Measurements from ENCODE around the gene KIF21A.
"Not testable (repeated sequence)": the region's sequence is repeated elsewhere in the genome, so short reads cannot be mapped to it uniquely, and the experiment has no call there.

KIF21A gene

DNA sequence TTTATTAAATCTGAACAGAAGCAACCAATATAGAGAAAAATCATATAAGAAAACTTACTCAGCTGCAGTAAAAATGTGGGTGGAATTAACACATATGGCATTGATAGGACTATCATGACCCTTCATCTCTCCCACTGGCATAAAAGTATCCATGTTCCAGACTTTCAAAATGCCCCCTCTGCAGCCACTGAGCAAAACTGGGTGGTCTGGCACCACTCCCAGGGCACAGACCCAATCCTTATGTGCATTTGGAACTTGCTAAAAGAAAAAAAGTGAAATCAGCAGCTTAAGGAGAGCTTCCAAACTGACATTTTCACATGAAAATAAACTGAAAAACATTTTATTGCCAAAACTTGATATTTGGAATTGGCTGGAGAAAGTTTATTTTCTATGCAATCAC is 141.5 kb downstream of the KIF21A start:
- Histone ChIP-seq H2BK120ac (ENCODE audit: low read depth, low read length) (no peak overlapping the region), H2AK5ac (ENCODE audit: low read length) (no peak overlapping the region), H4K8ac (ENCODE audit: low read depth, low read length) (no peak overlapping the region), H3K9ac (ENCODE audit: low read length) (no peak overlapping the region), H4K5ac (ENCODE audit: low read length) (no peak overlapping the region), H3K36me3 (ENCODE audit: control insufficient read depth, insufficient read depth, low read length) (no peaks in the 10 kb centered on the region), H3K56ac (ENCODE audit: low read length) (no peak overlapping the region), H3K4ac (ENCODE audit: low read depth, low read length) (no peak overlapping the region), H3K27ac (ENCODE audit: low read depth, low read length) (no peak overlapping the region), H3K18ac (ENCODE audit: low read length) (no peak overlapping the region), H3K79me1 (ENCODE audit: low read length) (no peaks in the 10 kb centered on the region), H3K4me2 (ENCODE audit: low read length) (no peak overlapping the region), H3K79me2 (ENCODE audit: control insufficient read depth, insufficient read depth, low read length) (no peaks in the 10 kb centered on the region), H3K4me1 (ENCODE audit: control insufficient read depth, low read depth, low read length) (peaks cover 2% of the 10 kb centered on the region), H2BK5ac (ENCODE audit: low read length) (no peak overlapping the region), H2BK15ac (replicated peaks; ENCODE audit: low read depth) (no peak overlapping the region), H3K4me3 (ENCODE audit: low read length) (no peak overlapping the region), H3K23ac (ENCODE audit: low read length) (no peak overlapping the region), H3K27me3 (ENCODE audit: insufficient read depth, low read length, poor library complexity) (no peaks in the 10 kb centered on the region)
- DNase-seq = no peak

DNA sequence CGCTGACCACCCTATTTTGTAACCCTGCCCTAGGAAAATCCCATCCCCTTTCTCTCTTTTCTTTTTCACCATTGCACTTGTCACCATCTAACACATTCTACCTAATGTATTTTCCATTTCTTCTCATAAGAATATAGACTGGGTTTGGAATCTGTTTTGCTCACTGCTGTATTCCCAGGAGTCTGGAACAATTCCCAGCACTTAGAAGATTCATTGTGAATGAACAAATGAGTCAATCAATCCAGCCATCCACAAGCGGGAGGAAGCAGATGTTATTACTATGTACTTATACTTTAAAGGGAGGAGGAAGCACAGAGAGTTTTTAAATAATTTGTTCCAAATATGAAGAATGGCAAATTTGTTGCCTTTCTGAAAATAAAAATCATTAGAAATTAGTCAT is 142.1 kb downstream of the KIF21A start:
- WGBS (ENCODE audit: extremely low coverage, insufficient coverage, low lambda C conversion rate) = no CpG with 5 or more reads among the region's 2 CpGs
- peaks cover 2% of the 10 kb centered on the region for H3K4me1 ChIP-seq (ENCODE audit: control insufficient read depth, low read depth, low read length)
- no peak overlapping the region for H3K9ac ChIP-seq (ENCODE audit: low read length)
- H2AK5ac ChIP-seq (ENCODE audit: low read length) = no peak overlapping the region
- no peak overlapping the region for H2BK15ac ChIP-seq (replicated peaks; ENCODE audit: low read depth)
- H3K18ac ChIP-seq (ENCODE audit: low read length) = no peak overlapping the region
- H3K4me3 ChIP-seq (ENCODE audit: low read length) = no peak overlapping the region
- no peaks in the 10 kb centered on the region for H3K36me3 ChIP-seq (ENCODE audit: control insufficient read depth, insufficient read depth, low read length)
- DNase-seq = no peak
- no peak overlapping the region for H3K4me2 ChIP-seq (ENCODE audit: low read length)
- H3K79me1 ChIP-seq (ENCODE audit: low read length) = no peaks in the 10 kb centered on the region
- no peak overlapping the region for H4K8ac ChIP-seq (ENCODE audit: low read depth, low read length)
- H3K27me3 ChIP-seq (ENCODE audit: insufficient read depth, low read length, poor library complexity) = no peaks in the 10 kb centered on the region
- H3K23ac ChIP-seq (ENCODE audit: low read length) = no peak overlapping the region
- no peak overlapping the region for H3K27ac ChIP-seq (ENCODE audit: low read depth, low read length)
- no peak overlapping the region for H3K56ac ChIP-seq (ENCODE audit: low read length)
- H3K4ac ChIP-seq (ENCODE audit: low read depth, low read length) = no peak overlapping the region
- H3K79me2 ChIP-seq (ENCODE audit: control insufficient read depth, insufficient read depth, low read length) = no peaks in the 10 kb centered on the region
- no peak overlapping the region for H2BK5ac ChIP-seq (ENCODE audit: low read length)
- no peak overlapping the region for H2BK120ac ChIP-seq (ENCODE audit: low read depth, low read length)
- H4K5ac ChIP-seq (ENCODE audit: low read length) = no peak overlapping the region

DNA sequence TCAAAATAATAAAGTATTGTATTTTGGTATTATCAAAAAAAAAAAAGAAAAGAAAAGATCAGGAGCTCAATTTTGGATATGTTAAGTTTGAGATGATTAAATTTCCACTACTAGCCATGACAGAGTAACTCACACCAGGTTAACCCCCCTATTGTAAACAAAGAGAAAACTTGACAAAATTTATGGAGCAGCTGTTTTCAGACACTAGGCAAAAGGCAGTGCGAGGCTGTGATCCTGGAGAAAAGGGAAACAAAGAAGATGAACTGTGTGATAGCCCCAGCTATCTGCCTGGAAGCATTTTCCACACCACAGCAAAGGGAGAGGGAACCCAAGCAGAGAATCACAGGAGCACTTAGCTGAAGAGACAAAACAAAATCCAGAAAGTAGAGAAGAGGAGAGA is 145.0 kb downstream of the KIF21A start:
- H3K4me2 ChIP-seq (ENCODE audit: low read length) = no peak overlapping the region
- no peak overlapping the region for H4K8ac ChIP-seq (ENCODE audit: low read depth, low read length)
- DNase-seq = no peak
- H3K4me3 ChIP-seq (ENCODE audit: low read length) = no peak overlapping the region
- H3K27me3 ChIP-seq (ENCODE audit: insufficient read depth, low read length, poor library complexity) = no peaks in the 10 kb centered on the region
- H2AK5ac ChIP-seq (ENCODE audit: low read length) = no peak overlapping the region
- H3K9ac ChIP-seq (ENCODE audit: low read length) = no peak overlapping the region
- H2BK15ac ChIP-seq (replicated peaks; ENCODE audit: low read depth) = no peak overlapping the region
- no peak overlapping the region for H3K18ac ChIP-seq (ENCODE audit: low read length)
- H3K56ac ChIP-seq (ENCODE audit: low read length) = no peak overlapping the region
- H3K4me1 ChIP-seq (ENCODE audit: control insufficient read depth, low read depth, low read length) = peaks cover 1% of the 10 kb centered on the region
- H3K23ac ChIP-seq (ENCODE audit: low read length) = no peak overlapping the region
- H2BK5ac ChIP-seq (ENCODE audit: low read length) = no peak overlapping the region
- H3K27ac ChIP-seq (ENCODE audit: low read depth, low read length) = no peak overlapping the region
- no peak overlapping the region for H3K4ac ChIP-seq (ENCODE audit: low read depth, low read length)
- no CpG with 5 or more reads among the region's 1 CpG for WGBS (ENCODE audit: extremely low coverage, insufficient coverage, low lambda C conversion rate)
- no peaks in the 10 kb centered on the region for H3K79me1 ChIP-seq (ENCODE audit: low read length)
- H3K36me3 ChIP-seq (ENCODE audit: control insufficient read depth, insufficient read depth, low read length) = no peaks in the 10 kb centered on the region
- H3K79me2 ChIP-seq (ENCODE audit: control insufficient read depth, insufficient read depth, low read length) = no peaks in the 10 kb centered on the region
- H4K5ac ChIP-seq (ENCODE audit: low read length) = no peak overlapping the region
- no peak overlapping the region for H2BK120ac ChIP-seq (ENCODE audit: low read depth, low read length)

DNA sequence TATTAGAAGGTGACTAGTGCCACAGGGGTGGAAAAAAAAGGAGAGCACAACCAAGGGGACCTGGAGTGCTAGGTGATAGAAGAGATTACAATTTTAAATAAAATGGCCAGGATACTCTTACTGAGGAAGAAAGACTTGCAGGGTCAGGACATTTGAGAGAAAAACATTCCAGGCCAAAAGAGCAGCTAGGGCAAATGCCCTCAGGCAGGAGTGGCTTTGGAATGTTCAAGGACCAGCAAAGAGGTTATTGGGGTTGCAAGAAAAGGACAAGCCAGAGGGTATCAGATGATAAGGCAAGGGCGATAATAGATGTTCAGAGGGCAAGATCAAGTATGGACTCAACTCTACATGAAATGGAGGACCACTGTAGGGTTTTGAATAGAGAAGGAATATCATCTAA is 146.4 kb downstream of the KIF21A start:
- Histone ChIP-seq H4K5ac (ENCODE audit: low read length) (no peak overlapping the region), H3K56ac (ENCODE audit: low read length) (no peak overlapping the region), H3K4me2 (ENCODE audit: low read length) (no peak overlapping the region), H3K4me1 (ENCODE audit: control insufficient read depth, low read depth, low read length) (no peaks in the 10 kb centered on the region), H3K23ac (ENCODE audit: low read length) (no peak overlapping the region), H3K18ac (ENCODE audit: low read length) (no peak overlapping the region), H2AK5ac (ENCODE audit: low read length) (no peak overlapping the region), H3K9ac (ENCODE audit: low read length) (no peak overlapping the region), H2BK15ac (replicated peaks; ENCODE audit: low read depth) (no peak overlapping the region), H3K27me3 (ENCODE audit: insufficient read depth, low read length, poor library complexity) (no peaks in the 10 kb centered on the region), H2BK120ac (ENCODE audit: low read depth, low read length) (no peak overlapping the region), H3K79me2 (ENCODE audit: control insufficient read depth, insufficient read depth, low read length) (no peaks in the 10 kb centered on the region), H3K27ac (ENCODE audit: low read depth, low read length) (no peak overlapping the region), H3K79me1 (ENCODE audit: low read length) (no peaks in the 10 kb centered on the region), H3K4me3 (ENCODE audit: low read length) (no peak overlapping the region), H2BK5ac (ENCODE audit: low read length) (no peak overlapping the region), H3K36me3 (ENCODE audit: control insufficient read depth, insufficient read depth, low read length) (no peaks in the 10 kb centered on the region), H3K4ac (ENCODE audit: low read depth, low read length) (no peak overlapping the region), H4K8ac (ENCODE audit: low read depth, low read length) (no peak overlapping the region)
- WGBS (ENCODE audit: extremely low coverage, insufficient coverage, low lambda C conversion rate) = no CpG with 5 or more reads among the region's 1 CpG
- DNase-seq = peak; percentile 62

DNA sequence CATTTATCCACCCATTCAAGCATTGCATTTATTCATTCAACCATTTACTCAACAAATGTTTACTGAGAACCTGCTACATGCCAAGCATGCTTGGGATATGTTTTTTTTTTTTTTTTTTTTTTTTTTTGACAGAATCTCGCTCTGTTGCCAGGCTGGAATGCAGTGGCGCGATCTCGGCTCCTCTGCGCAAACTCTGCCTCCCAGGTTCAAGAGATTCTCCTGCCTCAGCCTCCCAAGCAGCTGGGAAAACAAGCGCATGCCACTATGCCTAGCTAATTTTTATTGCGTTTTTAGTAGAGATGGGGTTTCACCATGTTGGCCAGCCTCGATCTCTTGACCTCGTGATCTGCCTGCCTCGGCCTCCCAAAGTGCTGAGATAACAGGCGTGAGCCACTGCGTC is 147.3 kb downstream of the KIF21A start:
- not testable (repeated sequence) for H3K9ac ChIP-seq (ENCODE audit: low read length); H3K36me3 ChIP-seq (ENCODE audit: control insufficient read depth, insufficient read depth, low read length)
- no CpG with 5 or more reads among the region's 12 CpGs for WGBS (ENCODE audit: extremely low coverage, insufficient coverage, low lambda C conversion rate)

DNA sequence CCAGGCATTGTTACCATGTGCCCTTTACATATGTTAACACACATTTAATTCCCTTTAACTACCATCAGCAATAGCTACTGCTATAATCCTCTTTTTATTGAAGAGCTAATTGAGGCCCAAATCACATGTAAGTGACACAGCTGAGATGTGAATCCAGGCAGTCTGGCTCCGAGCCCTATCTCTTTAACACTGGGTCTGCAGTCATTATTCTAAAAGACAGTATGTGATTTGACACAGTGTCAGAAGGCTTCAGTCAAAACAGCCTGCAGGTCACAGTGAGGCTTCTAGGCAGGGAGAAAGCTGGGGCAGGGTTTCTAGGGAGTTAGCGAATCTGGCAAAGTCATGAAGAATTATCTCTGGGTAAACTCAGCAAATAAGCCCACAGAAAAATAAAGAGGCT is 148.2 kb downstream of the KIF21A start:
- no peak overlapping the region for H2BK5ac ChIP-seq (ENCODE audit: low read length)
- no peak overlapping the region for H3K18ac ChIP-seq (ENCODE audit: low read length)
- H3K4me1 ChIP-seq (ENCODE audit: control insufficient read depth, low read depth, low read length) = no peaks in the 10 kb centered on the region
- H3K4me2 ChIP-seq (ENCODE audit: low read length) = no peak overlapping the region
- H3K27me3 ChIP-seq (ENCODE audit: insufficient read depth, low read length, poor library complexity) = no peaks in the 10 kb centered on the region
- H3K27ac ChIP-seq (ENCODE audit: low read depth, low read length) = no peak overlapping the region
- H2BK120ac ChIP-seq (ENCODE audit: low read depth, low read length) = no peak overlapping the region
- no peak overlapping the region for H3K4me3 ChIP-seq (ENCODE audit: low read length)
- no peak overlapping the region for H3K56ac ChIP-seq (ENCODE audit: low read length)
- DNase-seq = peak; percentile 50
- H3K36me3 ChIP-seq (ENCODE audit: control insufficient read depth, insufficient read depth, low read length) = no peaks in the 10 kb centered on the region
- H2BK15ac ChIP-seq (replicated peaks; ENCODE audit: low read depth) = no peak overlapping the region
- H2AK5ac ChIP-seq (ENCODE audit: low read length) = no peak overlapping the region
- no peaks in the 10 kb centered on the region for H3K79me2 ChIP-seq (ENCODE audit: control insufficient read depth, insufficient read depth, low read length)
- H3K79me1 ChIP-seq (ENCODE audit: low read length) = no peaks in the 10 kb centered on the region
- no peak overlapping the region for H3K4ac ChIP-seq (ENCODE audit: low read depth, low read length)
- no peak overlapping the region for H3K23ac ChIP-seq (ENCODE audit: low read length)
- no peak overlapping the region for H4K8ac ChIP-seq (ENCODE audit: low read depth, low read length)
- H3K9ac ChIP-seq (ENCODE audit: low read length) = no peak overlapping the region
- WGBS (ENCODE audit: extremely low coverage, insufficient coverage, low lambda C conversion rate) = no CpG with 5 or more reads among the region's 2 CpGs
- H4K5ac ChIP-seq (ENCODE audit: low read length) = no peak overlapping the region

More for the DNA sequence above, 147.3 kb downstream of the KIF21A start:
- not testable (repeated sequence) for H3K79me2 ChIP-seq (ENCODE audit: control insufficient read depth, insufficient read depth, low read length); H3K23ac ChIP-seq (ENCODE audit: low read length); H3K4ac ChIP-seq (ENCODE audit: low read depth, low read length); DNase-seq; H3K4me3 ChIP-seq (ENCODE audit: low read length); H2BK15ac ChIP-seq (replicated peaks; ENCODE audit: low read depth); H3K27ac ChIP-seq (ENCODE audit: low read depth, low read length); H3K18ac ChIP-seq (ENCODE audit: low read length); H4K5ac ChIP-seq (ENCODE audit: low read length); H3K4me2 ChIP-seq (ENCODE audit: low read length); H2BK5ac ChIP-seq (ENCODE audit: low read length); H3K4me1 ChIP-seq (ENCODE audit: control insufficient read depth, low read depth, low read length); H2BK120ac ChIP-seq (ENCODE audit: low read depth, low read length); H3K79me1 ChIP-seq (ENCODE audit: low read length); H3K56ac ChIP-seq (ENCODE audit: low read length); H2AK5ac ChIP-seq (ENCODE audit: low read length); H3K27me3 ChIP-seq (ENCODE audit: insufficient read depth, low read length, poor library complexity); H4K8ac ChIP-seq (ENCODE audit: low read depth, low read length)
